Neural progenitor cell (in vitro differentiated cells): ENCODE results near the gene PNPT1. TPM values are rescaled to one million over a fixed set of nuclear protein-coding genes. Genes with fewer than 3 reads are reported as not detected.

Experiments used
- DNase-seq: peaks from one replicate; pipeline ENCODE4 v3.0.0-alpha.2; 2016; ENCODE audit warnings: low spot score
- H2AFZ ChIP-seq: fragments of 200-600 bp; sonication (generic); replicated peaks from 2 replicates; pipeline ENCODE4 v1.6.1; 2016; ENCODE audit warnings: antibody characterized with exemption
- H3F3A ChIP-seq: fragments of 200-600 bp; sonication (generic); 2 replicates; pipeline ENCODE4 v1.6.1; 2016; ENCODE audit warnings: antibody characterized with exemption, low read depth
- H3K27ac ChIP-seq: fragments of 200-600 bp; sonication (generic); 2 replicates; pipeline ENCODE4 v1.5.1; 2016; ENCODE audit warnings: mild to moderate bottlenecking
- H3K27me3 ChIP-seq: fragments of 200-600 bp; sonication (generic); 2 replicates; pipeline ENCODE4 v1.6.1; 2016; ENCODE audit warnings: mild to moderate bottlenecking, moderate library complexity
- H3K36me3 ChIP-seq: fragments of 200-600 bp; sonication (generic); 2 replicates; pipeline ENCODE4 v1.5.1; 2016
- H3K4me1 ChIP-seq: fragments of 200-600 bp; sonication (generic); 2 replicates; pipeline ENCODE4 v1.6.1; 2016; ENCODE audit warnings: mixed run types
- H3K4me2 ChIP-seq: fragments of 200-600 bp; sonication (generic); 2 replicates; pipeline ENCODE4 v1.6.1; 2016
- H3K4me3 ChIP-seq: fragments of 200-600 bp; sonication (generic); 2 replicates; pipeline ENCODE4 v1.5.1; 2016
- H3K79me2 ChIP-seq: fragments of 200-600 bp; sonication (generic); 2 replicates; pipeline ENCODE4 v1.6.1; 2016; ENCODE audit warnings: low read depth
- H3K9ac ChIP-seq: fragments of 200-600 bp; sonication (generic); 2 replicates; pipeline ENCODE4 v1.6.1; 2016
- H3K9me3 ChIP-seq: fragments of 200-600 bp; sonication (generic); 2 replicates; pipeline ENCODE4 v1.5.1; 2016; ENCODE audit warnings: low read depth
- H4K20me1 ChIP-seq: fragments of 200-600 bp; sonication (generic); 2 replicates; pipeline ENCODE4 v1.6.1; 2016; ENCODE audit warnings: low read depth
- H3K27ac Mint-ChIP-seq: 3 replicates; pipeline ENCODE4 v1.8.0; 2021; ENCODE audit warnings: mixed read lengths
- H3K27me3 Mint-ChIP-seq: 2 replicates; pipeline ENCODE4 v1.8.0; 2022; ENCODE audit warnings: low read depth, mild to moderate bottlenecking, inconsistent platforms, moderate library complexity, mixed read lengths; ENCODE audit not compliant: insufficient read depth
- H3K36me3 Mint-ChIP-seq: 3 replicates; pipeline ENCODE4 v1.8.0; 2021; ENCODE audit warnings: mixed read lengths
- H3K4me1 Mint-ChIP-seq: 3 replicates; pipeline ENCODE4 v1.8.0; 2021; ENCODE audit warnings: mixed read lengths
- H3K4me3 Mint-ChIP-seq: 3 replicates; pipeline ENCODE4 v1.8.0; 2021; ENCODE audit warnings: mild to moderate bottlenecking, moderate library complexity, mixed read lengths
- H3K9me3 Mint-ChIP-seq: 3 replicates; pipeline ENCODE4 v1.8.0; 2020; ENCODE audit warnings: mixed read lengths
- CTCF ChIP-seq: fragments of 200-600 bp; sonication (generic); IDR thresholded peaks from 2 replicates; pipeline ENCODE4 v1.5.1; 2017; ENCODE audit warnings: antibody characterized with exemption, mild to moderate bottlenecking
- EZH2 ChIP-seq: fragments of 200-600 bp; sonication (generic); IDR thresholded peaks from 2 replicates; pipeline ENCODE4 v1.6.1; 2017; ENCODE audit warnings: antibody characterized with exemption, mild to moderate bottlenecking, moderate library complexity
- EZH2phosphoT487 ChIP-seq: fragments of 200-600 bp; sonication (generic); IDR thresholded peaks from 2 replicates; pipeline ENCODE4 v1.6.1; 2017; ENCODE audit warnings: antibody characterized with exemption
- total RNA-seq: library from RNA; depleted of rRNA; stranded (reverse); fragments of >200 nt; gene quantifications from 2 replicates; pipeline ENCODE4 v1.2.3, GENCODE V29; 2015; ENCODE audit warnings: low replicate concordance

The PNPT1 gene
- total RNA-seq, 1 donor from 2014 or later = 33.5 TPM

- TF ChIP-seq EZH2 (no peak), EZH2phosphoT487 (no peak), CTCF (peak; percentile 43)
- H2AFZ ChIP-seq = no peak overlapping the region
- peaks cover 22% of the 10 kb centered on the region for H3K4me1 ChIP-seq
- peak; percentile 44 for DNase-seq
- no peak overlapping the region for H3K27ac Mint-ChIP-seq
- H4K20me1 ChIP-seq = peaks cover 30% of the 10 kb centered on the region
- H3K4me3 Mint-ChIP-seq = peak overlapping the region; percentile 77
- H3K9ac ChIP-seq = no peak overlapping the region
- H3K4me3 ChIP-seq = peak overlapping the region; percentile 9
- H3K36me3 Mint-ChIP-seq = peaks cover 5% of the 10 kb centered on the region
- H3K4me2 ChIP-seq = peak overlapping the region; percentile 46
- peaks cover 83% of the 10 kb centered on the region for H3K79me2 ChIP-seq
- peaks cover 26% of the 10 kb centered on the region for H3K4me1 Mint-ChIP-seq
- no peak overlapping the region for H3K27ac ChIP-seq
- peaks cover 1% of the 10 kb centered on the region for H3K36me3 ChIP-seq
- H3K27me3 ChIP-seq = no peaks in the 10 kb centered on the region
- H3F3A ChIP-seq = peaks cover 13% of the 10 kb centered on the region
- no peaks in the 10 kb centered on the region for H3K9me3 Mint-ChIP-seq
- no peaks in the 10 kb centered on the region for H3K9me3 ChIP-seq
- H3K27me3 Mint-ChIP-seq = peaks cover 2% of the 10 kb centered on the region
These were observed 73.4 kb downstream of the PNPT1 start for GRCh38 chr2:55620123-55620779.

DNA sequence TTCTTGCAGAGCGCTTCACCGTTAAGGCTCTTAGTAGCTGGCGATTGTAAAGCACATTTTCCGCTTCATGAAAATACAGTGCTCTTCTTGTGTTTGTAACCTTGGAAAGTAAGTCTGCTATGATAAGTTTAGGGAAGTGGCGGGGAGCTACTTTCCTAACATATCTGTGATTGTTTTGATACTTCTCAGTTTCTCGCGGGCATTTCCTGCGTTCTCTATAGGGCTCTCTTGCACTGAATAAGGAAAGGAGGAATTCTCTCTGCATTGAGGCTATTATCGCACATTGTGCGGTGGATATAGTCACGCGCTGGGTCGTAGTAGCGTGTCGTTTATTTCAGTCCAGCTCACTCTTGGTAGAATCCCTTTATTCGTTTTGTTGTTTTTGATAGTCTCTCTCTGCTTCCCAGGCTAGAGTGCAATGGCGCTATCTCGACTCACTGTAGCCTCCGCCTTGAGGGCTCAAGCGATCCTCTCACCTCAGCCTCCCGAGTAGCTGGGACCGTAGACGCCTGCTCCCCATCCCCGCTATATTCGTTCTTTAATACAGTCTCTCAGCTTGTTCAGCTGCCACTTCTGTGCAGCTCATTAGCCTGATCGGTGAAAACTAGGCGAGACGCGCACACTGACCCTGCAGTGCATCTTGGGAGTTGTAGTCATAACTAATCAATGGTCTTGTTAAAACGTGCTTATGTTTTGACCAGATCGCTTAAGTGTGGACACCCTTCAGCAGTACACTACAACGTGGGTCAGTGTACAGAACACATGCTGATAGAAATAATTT is 75.2 kb downstream of the PNPT1 start:
- DNase-seq = peak; percentile 67
- peak overlapping the region; percentile 84 for H2AFZ ChIP-seq
- TF ChIP-seq EZH2phosphoT487 (no peak), EZH2 (no peak), CTCF (no peak)

GRCh38 chr2:55618025-55618274 is 75.7 kb downstream of the PNPT1 start:
- H3K9me3 ChIP-seq = no peaks in the 10 kb centered on the region
- H3K4me1 ChIP-seq = peaks cover 24% of the 10 kb centered on the region
- no peak for TF ChIP-seq EZH2
- no peak for TF ChIP-seq CTCF
- TF ChIP-seq EZH2phosphoT487 = no peak
- no peaks in the 10 kb centered on the region for H3K9me3 Mint-ChIP-seq
- H3K4me3 ChIP-seq = peak overlapping the region; percentile 97
- peak overlapping the region; percentile 87 for H3K4me2 ChIP-seq
- peaks cover 18% of the 10 kb centered on the region for H3K36me3 ChIP-seq
- H3K27me3 Mint-ChIP-seq = peaks cover 2% of the 10 kb centered on the region
- peaks cover 26% of the 10 kb centered on the region for H3K4me1 Mint-ChIP-seq
- H3K27me3 ChIP-seq = no peaks in the 10 kb centered on the region
- peak overlapping the region; percentile 97 for H3K9ac ChIP-seq
- H2AFZ ChIP-seq = peak overlapping the region; percentile 84
- H3K27ac Mint-ChIP-seq = no peak overlapping the region
- no peak overlapping the region for H3K4me3 Mint-ChIP-seq
- peaks cover 32% of the 10 kb centered on the region for H4K20me1 ChIP-seq
- no peak for DNase-seq
- H3F3A ChIP-seq = peaks cover 16% of the 10 kb centered on the region
- peaks cover 95% of the 10 kb centered on the region for H3K79me2 ChIP-seq
- H3K36me3 Mint-ChIP-seq = peaks cover 11% of the 10 kb centered on the region
- peak overlapping the region; percentile 82 for H3K27ac ChIP-seq

More for the DNA sequence above, 75.2 kb downstream of the PNPT1 start:
- Histone ChIP-seq H3K9me3 (no peaks in the 10 kb centered on the region), H3K27me3 (no peaks in the 10 kb centered on the region), H3K27ac (peak overlapping the region; percentile 82), H3K9ac (peak overlapping the region; percentile 97), H3K4me3 (peak overlapping the region; percentile 97), H3K4me2 (peak overlapping the region; percentile 87), H4K20me1 (peaks cover 32% of the 10 kb centered on the region), H3K36me3 (peaks cover 13% of the 10 kb centered on the region), H3K4me1 (peaks cover 24% of the 10 kb centered on the region), H3F3A (peaks cover 16% of the 10 kb centered on the region), H3K79me2 (peaks cover 95% of the 10 kb centered on the region)
- Mint-ChIP-seq H3K4me1 (peaks cover 26% of the 10 kb centered on the region), H3K27ac (no peak overlapping the region), H3K36me3 (peaks cover 8% of the 10 kb centered on the region), H3K27me3 (peaks cover 2% of the 10 kb centered on the region), H3K4me3 (no peak overlapping the region), H3K9me3 (no peaks in the 10 kb centered on the region)
